Kidney epithelial cell (primary cell): Measurements from ENCODE around the gene SRPK1. TPM values are rescaled to one million over a fixed set of nuclear protein-coding genes. Genes with fewer than 3 reads are reported as not detected.

ENCODE experiments used
- DNase-seq: peaks from one replicate; pipeline ENCODE4 v3.0.0-alpha.2; 2010; ENCODE audit warnings: low read depth
- H3K27me3 ChIP-seq: 2 replicates; pipeline ENCODE4 v1.6.0; 2011; ENCODE audit warnings: low read length; ENCODE audit not compliant: control insufficient read depth, insufficient read depth
- H3K36me3 ChIP-seq: 2 replicates; pipeline ENCODE4 v1.5.1; 2011; ENCODE audit warnings: low read length; ENCODE audit not compliant: control insufficient read depth, insufficient read depth
- H3K4me3 ChIP-seq: 2 replicates; pipeline ENCODE4 v1.5.1; 2011; ENCODE audit warnings: low read depth, mild to moderate bottlenecking, control low read depth, low read length
- total RNA-seq: library from RNA; depleted of rRNA; stranded (reverse); fragments of >200 nt; gene quantifications from 2 replicates; pipeline ENCODE4 v1.2.3, GENCODE V29; 2015
- TF ChIP-seq, protein P1 (sequence below): IDR thresholded peaks from 2 replicates; pipeline ENCODE4 v1.5.1; 2011; ENCODE audit warnings: mild to moderate bottlenecking, moderate library complexity, low read length, control low read depth, inconsistent platforms; ENCODE audit not compliant: insufficient read depth, poor library complexity, severe bottlenecking

SRPK1 gene
- total RNA-seq, 1 donor from 2014 or later = 88.8 TPM

DNA sequence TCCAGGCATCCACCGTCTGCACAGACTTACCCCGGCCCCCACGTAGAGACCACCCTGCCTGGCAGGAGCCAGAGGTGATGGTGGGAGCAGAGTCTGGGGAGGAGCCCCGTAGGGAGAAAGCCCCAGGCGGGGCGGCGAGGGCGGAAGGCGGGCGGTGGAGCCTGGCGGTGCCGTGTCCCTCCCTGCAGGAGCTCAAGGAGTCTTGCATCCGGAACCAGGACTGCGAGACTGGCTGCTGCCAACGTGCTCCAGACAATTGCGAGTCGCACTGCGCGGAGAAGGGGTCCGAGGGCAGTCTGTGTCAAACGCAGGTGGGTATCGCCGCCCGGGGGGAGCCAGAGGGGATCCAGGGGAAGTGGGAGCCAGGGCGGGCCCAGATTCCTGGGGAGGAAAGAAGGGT is 134.1 kb downstream of the SRPK1 start:
- Histone ChIP-seq H3K27me3 (peaks cover 29% of the 10 kb centered on the region), H3K36me3 (no peaks in the 10 kb centered on the region), H3K4me3 (no peak overlapping the region)
- no peak for DNase-seq
- TF ChIP-seq, protein P1, sequence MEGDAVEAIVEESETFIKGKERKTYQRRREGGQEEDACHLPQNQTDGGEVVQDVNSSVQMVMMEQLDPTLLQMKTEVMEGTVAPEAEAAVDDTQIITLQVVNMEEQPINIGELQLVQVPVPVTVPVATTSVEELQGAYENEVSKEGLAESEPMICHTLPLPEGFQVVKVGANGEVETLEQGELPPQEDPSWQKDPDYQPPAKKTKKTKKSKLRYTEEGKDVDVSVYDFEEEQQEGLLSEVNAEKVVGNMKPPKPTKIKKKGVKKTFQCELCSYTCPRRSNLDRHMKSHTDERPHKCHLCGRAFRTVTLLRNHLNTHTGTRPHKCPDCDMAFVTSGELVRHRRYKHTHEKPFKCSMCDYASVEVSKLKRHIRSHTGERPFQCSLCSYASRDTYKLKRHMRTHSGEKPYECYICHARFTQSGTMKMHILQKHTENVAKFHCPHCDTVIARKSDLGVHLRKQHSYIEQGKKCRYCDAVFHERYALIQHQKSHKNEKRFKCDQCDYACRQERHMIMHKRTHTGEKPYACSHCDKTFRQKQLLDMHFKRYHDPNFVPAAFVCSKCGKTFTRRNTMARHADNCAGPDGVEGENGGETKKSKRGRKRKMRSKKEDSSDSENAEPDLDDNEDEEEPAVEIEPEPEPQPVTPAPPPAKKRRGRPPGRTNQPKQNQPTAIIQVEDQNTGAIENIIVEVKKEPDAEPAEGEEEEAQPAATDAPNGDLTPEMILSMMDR = no peak

DNA sequence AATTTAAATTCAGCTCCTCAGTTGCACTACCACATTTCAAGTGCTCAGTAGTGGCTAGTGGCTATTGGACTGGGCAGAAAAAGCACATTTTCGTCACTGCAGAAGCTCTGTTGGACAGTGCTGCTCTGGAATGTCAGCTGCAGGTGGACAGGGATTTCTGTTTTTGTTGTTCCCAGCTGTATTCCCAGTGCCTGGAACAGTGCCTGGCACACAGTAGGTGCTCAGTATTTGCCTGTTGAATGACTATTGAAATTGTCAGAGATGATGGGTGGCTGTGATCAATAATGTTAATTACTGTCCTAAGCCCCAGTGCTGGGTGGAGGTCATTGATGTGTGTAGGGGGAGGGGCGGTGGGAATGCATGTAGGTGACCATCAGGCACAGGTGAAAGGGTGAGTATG is 134.6 kb downstream of the SRPK1 start:
- H3K27me3 ChIP-seq = peaks cover 29% of the 10 kb centered on the region
- H3K4me3 ChIP-seq = no peak overlapping the region
- no peak for DNase-seq
- no peaks in the 10 kb centered on the region for H3K36me3 ChIP-seq
- TF ChIP-seq, protein P1 = no peak

GRCh38 chr6:35784200-35784599 is 136.7 kb downstream of the SRPK1 start:
- TF ChIP-seq, protein P1 = no peak
- H3K4me3 ChIP-seq = no peak overlapping the region
- peaks cover 29% of the 10 kb centered on the region for H3K27me3 ChIP-seq
- H3K36me3 ChIP-seq = no peaks in the 10 kb centered on the region
- DNase-seq = no peak

Other genes with a start within 250 kb of the SRPK1 start
- 9.7 and 10.4 TPM in 2 replicates for gene FKBP5, start 232.2 kb downstream of the SRPK1 start, total RNA-seq
- gene ARMC12, start 184.1 kb downstream of the SRPK1 start, total RNA-seq = 0.29 TPM in 1 of 2 replicates, not detected in the other
- gene CLPSL2, start 144.5 kb downstream of the SRPK1 start, total RNA-seq = not detected in 2 replicates
- not detected in 2 replicates for gene CLPSL1, start 140.1 kb downstream of the SRPK1 start, total RNA-seq
- gene CLPS, start 123.8 kb downstream of the SRPK1 start, total RNA-seq = not detected in 2 replicates
- not detected in 2 replicates for gene LHFPL5, start 115.7 kb downstream of the SRPK1 start, total RNA-seq
- gene SLC26A8, start 103.5 kb upstream of the SRPK1 start, total RNA-seq = not detected in 2 replicates
- 33.3 and 35.9 TPM in 2 replicates for gene MAPK14, start 106.7 kb upstream of the SRPK1 start, total RNA-seq
- 51.3 and 52.9 TPM in 2 replicates for gene MAPK13, start 209.4 kb upstream of the SRPK1 start, total RNA-seq